Subcutaneous adipose tissue (tissue), 4 donors: Measurements from ENCODE around the gene MANEAL. TPM values are rescaled to one million over a fixed set of nuclear protein-coding genes. Genes with fewer than 3 reads are reported as not detected.

Experiments used
- total RNA-seq, 4 donors: library from RNA; depleted of rRNA; stranded (reverse); fragments of >200 nt; gene quantifications; one replicate each; pipeline ENCODE4 v1.1.0, GENCODE V29; 2016
- TF ChIP-seq, protein P1 (sequence below): fragments of 450-650 bp; IDR thresholded peaks from one replicate; pipeline ENCODE4 v1.5.1; 2016; ENCODE audit warnings: low read depth, mild to moderate bottlenecking, control low read depth, antibody characterized with exemption, moderate library complexity

MANEAL gene
- total RNA-seq, 4 donors from 2014 or later, result 0.98 to 1.9 (median 1.1) TPM

DNA sequence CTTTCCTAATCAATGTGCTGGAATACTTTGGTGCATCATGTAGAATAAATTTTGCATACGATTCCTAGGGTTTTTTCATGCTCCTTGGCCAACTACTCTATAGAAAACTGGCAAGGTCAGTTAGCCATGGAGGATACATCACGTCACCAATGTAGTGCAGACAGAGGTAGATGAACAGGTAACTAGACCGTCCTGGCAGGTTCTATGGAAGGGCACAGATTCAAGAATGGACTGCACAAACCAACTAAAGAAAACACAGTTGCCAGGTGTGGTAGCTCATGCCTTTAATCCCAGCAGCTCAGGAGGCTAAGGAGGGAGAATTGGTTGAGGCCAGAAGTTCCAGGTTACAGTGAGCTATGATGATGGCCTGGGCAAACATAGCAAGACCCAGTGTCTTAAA, 55.8 kb downstream of the MANEAL start:
- TF ChIP-seq, protein P1, sequence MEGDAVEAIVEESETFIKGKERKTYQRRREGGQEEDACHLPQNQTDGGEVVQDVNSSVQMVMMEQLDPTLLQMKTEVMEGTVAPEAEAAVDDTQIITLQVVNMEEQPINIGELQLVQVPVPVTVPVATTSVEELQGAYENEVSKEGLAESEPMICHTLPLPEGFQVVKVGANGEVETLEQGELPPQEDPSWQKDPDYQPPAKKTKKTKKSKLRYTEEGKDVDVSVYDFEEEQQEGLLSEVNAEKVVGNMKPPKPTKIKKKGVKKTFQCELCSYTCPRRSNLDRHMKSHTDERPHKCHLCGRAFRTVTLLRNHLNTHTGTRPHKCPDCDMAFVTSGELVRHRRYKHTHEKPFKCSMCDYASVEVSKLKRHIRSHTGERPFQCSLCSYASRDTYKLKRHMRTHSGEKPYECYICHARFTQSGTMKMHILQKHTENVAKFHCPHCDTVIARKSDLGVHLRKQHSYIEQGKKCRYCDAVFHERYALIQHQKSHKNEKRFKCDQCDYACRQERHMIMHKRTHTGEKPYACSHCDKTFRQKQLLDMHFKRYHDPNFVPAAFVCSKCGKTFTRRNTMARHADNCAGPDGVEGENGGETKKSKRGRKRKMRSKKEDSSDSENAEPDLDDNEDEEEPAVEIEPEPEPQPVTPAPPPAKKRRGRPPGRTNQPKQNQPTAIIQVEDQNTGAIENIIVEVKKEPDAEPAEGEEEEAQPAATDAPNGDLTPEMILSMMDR, result no peak

DNA sequence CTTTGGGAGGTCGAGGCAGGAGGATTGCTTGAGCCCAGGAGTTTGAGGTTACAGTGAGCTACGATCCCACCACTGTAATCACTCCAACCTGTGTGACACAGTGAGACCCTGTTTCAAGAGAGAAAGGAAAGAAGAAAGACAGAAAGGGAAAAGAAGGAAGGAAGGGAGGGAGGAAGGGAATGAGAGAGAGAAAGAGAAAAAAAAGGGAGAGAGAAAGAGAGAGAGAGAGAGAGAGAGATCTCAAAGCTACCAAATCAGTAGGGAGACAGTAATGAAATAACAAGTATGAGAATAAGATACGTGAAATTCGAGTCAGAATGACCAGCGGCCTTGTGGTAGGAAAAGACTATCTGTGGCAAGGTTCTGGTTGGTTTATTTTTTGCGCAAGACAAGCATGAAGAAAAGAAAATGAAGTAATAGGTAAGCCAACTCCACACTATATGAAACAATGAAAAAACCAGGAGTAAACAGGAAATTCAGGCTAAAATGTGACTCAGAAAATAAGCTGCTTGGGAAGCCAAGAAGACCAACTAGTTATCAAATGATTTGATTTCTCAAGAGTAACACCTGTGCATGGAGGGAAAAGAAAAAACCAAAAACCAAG, 56.8 kb downstream of the MANEAL start:
- TF ChIP-seq, protein P1, result no peak

Other genes starting within 250 kb of the MANEAL start
- gene SNIP1, start 239.6 kb upstream of the MANEAL start, total RNA-seq, result 10 to 100 TPM in 3 of 4 donors, 1 to 10 TPM in 1; 9.8 to 18.1 (median 13.7) TPM
- gene DNALI1, start 236.9 kb upstream of the MANEAL start, total RNA-seq, result 1 to 10 TPM; 1.3 to 4.2 (median 2.6) TPM
- 10 to 100 TPM; 24.7 to 63.9 (median 36.9) TPM for gene GNL2, start 197.9 kb upstream of the MANEAL start, total RNA-seq
- gene RSPO1, start 159.0 kb upstream of the MANEAL start, total RNA-seq, result 1 to 10 TPM in 2 of 4 donors, not detected in 2; 1.5 to 9.9 TPM
- 1 to 10 TPM in 2 of 4 donors, under 1 TPM in 2; 0.57 to 1.3 (median 0.89) TPM for gene CDCA8, start 101.3 kb upstream of the MANEAL start, total RNA-seq
- gene EPHA10, start 28.7 kb upstream of the MANEAL start, total RNA-seq, result not detected
- 10 to 100 TPM; 41.9 to 74.2 (median 57.9) TPM for gene C1orf122, start 13.9 kb downstream of the MANEAL start, total RNA-seq
- gene YRDC, start 14.4 kb downstream of the MANEAL start, total RNA-seq, result 10 to 100 TPM in 1 of 4 donors, 1 to 10 TPM in 3; 7.0 to 10.1 (median 7.9) TPM
- 1 to 10 TPM; 5.7 to 6.8 (median 6.5) TPM for gene MTF1, start 65.7 kb downstream of the MANEAL start, total RNA-seq
- 10 to 100 TPM; 21.4 to 47.5 (median 26.7) TPM for gene INPP5B, start 153.2 kb downstream of the MANEAL start, total RNA-seq
- 10 to 100 TPM; 35.2 to 51.5 (median 48.0) TPM for gene SF3A3, start 196.2 kb downstream of the MANEAL start, total RNA-seq
- gene FHL3, start 211.7 kb downstream of the MANEAL start, total RNA-seq, result 10 to 100 TPM in 2 of 4 donors, 1 to 10 TPM in 2; 8.8 to 14.6 (median 11.9) TPM
- 10 to 100 TPM; 15.1 to 40.4 (median 24.2) TPM for gene UTP11, start 218.9 kb downstream of the MANEAL start, total RNA-seq